HG03095 (cell line): ENCODE data around the gene TBCA.
"Not testable (repeated sequence)": the region's sequence is repeated elsewhere in the genome, so short reads cannot be mapped to it uniquely, and the experiment has no call there.

Experiments used
- ATAC-seq: cut with Tn5 transposase; IDR thresholded peaks from one replicate; pipeline ENCODE4 v1.9.1; 2021; ENCODE audit warnings: moderate library complexity; ENCODE audit not compliant: unreplicated experiment

TBCA gene

DNA sequence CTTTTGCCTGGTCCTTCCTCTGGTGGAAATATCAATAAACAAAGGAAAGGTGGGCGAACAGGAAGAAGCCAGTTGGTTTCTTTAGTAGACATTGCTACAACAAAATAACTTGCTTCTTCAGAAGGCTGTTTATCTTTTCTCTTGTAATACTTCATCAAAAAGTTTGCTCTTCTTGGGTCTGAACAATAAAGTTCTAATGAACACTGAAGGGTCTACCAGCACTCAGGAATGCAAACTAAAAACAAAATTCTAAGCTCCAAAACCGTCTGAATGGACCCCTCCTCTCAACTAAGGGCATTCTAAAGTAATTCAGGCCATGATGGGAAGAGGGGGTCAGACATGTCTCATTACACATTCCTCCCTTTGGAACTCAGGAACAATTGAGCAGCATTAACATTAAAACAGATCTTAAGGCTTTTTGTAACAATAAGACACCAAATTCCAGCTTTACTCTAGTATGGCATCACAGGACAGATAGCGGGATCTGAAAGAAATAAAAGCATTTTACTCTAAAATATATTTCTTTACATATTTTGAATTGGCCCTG is 2.3 kb downstream of the TBCA start:
- ATAC-seq: no peak

GRCh38 chr5:77772729-77773128 is 3.4 kb downstream of the TBCA start:
- ATAC-seq: no peak

- no peak for ATAC-seq
Measured at GRCh38 chr5:77771452-77771851, 4.7 kb downstream of the TBCA start.

DNA sequence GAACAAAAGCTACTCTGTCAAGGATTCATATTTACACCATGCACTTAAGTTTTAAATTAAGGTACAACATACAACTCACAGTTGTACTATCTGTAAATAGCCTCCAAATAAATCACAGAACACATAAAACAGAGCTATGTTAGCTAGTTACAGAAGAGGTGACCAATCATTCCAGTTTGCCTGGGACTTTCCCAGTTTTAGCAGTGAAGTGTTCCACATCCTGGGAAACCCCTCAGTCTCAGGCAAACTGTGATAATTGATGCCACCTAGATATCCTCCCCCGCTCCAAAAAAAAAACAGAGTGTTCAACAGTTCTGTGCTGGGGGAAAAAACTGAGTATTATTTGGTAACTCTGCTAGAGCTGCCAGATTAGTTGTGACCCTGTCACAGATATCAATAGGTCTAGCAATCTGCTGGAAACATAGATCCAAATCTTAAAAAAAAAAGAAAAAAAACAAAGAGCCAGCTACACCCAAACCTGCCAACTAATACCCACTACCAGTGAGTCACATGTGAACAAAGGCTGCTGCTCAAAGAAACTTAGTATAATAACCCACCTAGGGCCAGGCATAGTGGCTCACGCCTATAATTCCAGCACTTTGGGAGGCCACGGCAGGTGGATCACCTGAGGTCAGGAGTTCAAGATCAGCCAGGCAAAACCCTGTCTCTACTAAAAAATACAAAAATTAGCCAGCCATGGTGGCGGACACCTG is 5.7 kb downstream of the TBCA start:
- no peak for ATAC-seq

DNA sequence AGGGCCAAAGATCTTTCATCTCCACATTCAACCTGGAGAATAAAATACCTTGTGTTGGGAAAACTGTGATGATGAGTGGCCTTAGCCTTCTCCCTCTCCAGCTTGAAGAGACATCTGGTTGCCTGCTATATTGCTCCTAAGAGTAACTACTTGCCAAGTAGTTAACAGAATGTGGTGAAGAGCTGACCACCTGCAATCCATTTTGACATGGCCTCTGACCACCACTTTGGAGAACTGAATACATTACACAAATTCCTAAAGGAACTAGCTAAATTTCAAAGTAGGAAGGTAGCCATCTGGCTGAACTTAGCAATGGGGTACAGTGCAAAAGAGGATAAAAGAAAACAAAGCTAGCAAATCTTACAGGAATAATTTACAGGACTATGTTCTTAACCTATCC is 7.2 kb downstream of the TBCA start:
- no peak for ATAC-seq

DNA sequence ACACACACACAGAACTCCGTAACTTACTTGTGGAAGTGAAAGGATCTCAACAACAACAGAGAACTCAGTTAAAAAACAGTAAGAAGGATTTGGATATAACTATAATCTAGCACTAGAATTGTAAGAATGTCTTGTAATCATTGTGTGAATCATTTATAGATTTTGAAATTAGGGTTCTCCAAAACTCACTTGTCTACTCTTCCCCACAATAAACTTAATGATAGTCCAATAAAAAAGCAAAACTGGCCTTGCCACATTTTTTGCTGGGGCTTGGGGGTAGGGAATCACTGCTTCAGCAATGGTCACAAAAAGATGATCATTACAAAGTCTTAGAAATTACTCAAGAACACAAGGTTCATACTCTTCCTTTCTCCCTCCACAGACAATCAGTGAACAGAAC is 8.8 kb downstream of the TBCA start:
- ATAC-seq: no peak

DNA sequence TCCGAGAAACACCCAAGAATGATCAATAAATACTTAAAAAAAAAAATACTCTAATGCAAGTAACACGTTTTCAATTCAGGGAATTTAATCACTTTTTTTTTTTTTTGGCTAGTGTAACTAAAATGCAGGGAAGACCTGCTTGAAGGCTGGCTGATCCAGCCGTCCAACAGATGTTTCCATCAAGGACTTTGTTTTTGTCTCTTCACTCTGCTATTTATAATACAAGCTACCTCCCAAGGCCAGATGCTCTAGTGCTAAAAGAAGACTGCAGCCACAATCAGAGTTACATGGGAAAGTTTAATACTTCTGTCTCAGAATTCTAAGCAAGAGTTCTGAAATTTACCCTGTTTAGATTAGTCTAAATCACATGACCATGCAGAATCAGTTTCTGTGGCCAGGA is 14.5 kb downstream of the TBCA start:
- ATAC-seq: no peak

DNA sequence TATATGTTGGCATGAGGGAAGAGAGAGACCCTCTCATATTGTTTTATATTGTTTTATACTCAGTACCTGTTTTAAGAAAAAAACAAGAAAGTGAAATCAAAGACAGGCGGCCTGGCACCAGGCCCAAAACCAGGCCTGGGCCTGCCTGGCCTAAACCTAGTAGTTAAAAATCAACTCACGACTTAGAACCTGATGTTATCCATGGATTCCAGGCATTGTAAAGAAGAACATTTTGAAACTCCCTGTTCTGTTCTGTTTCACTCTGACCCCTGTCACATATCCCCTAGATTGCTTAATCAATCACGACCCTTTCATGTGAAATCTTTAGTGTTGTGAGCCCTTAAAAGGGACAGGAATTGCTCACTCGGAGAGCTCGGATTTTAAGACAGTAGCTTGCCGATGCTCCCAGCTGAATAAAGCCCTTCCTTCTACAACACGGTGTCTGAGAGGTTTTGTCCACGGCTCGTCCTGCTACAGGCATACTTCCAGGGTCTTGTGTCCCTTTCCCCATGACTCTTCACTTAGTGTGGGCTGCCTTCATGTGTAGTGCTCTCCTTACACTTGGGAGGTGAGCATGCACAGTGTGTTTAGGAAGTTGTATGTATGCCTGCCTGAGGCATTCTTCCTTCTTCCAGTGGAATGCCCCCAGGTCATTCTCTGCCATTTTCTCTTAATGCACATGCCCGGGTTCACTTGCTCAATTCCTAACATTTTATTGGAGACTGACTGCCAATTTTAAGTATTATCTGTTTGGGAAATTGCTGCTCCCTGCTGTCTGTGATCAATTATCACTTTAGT is 17.8 kb downstream of the TBCA start:
- ATAC-seq: no peak

DNA sequence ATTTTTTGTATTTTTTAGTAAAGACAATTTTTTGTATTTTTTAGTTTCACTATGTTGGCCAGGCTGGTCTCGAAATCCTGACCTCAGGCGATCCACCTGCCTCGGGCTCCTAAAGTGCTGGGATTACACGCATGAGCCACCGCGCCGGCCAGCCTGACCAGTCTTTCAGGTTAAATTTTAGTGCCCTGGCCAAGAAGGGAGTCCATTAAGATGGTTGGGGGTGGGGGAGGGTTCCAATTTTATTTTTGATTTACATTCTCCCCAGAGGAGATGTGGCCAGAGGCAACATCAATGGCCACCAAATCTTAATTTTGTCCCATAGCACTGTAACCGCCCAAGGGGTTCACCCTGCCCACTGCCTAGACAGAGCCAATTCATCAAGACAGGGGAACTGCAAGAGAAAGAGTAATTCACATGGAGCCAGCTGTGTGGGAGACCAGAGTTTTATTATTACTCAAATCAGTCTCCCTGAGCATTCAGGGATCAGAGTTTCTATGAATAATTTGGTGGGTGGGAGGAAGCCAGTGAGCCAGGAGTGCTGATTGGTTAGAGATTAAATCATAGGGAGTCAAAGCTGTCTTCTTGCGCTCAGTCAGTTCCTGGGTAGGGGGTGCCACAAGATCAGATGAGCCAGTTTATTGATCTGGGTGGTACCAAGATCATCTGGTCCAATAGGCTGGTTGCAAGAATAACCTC is 24.7 kb downstream of the TBCA start:
- ATAC-seq: no peak

- ATAC-seq: not testable (repeated sequence)
Measured at GRCh38 chr5:77750928-77751327, 25.2 kb downstream of the TBCA start.

DNA sequence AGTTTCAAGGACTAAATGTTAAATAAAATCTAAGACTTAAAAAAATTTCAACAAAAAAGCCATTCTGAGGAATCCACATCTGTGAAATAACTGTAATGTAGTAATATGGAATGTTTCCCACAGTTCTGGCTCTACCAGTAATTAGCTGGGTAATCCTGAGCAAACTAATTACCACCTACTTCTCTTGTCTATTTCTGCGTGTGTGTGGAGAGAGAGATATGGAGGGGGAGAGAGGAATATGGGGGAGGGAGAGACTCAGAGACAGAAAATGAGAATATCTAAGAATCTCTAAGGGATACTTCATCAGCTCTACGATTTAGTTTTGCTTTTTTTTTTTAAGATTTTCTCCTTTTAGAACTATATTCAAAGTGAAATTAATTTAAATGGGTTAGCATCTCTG is 28.0 kb downstream of the TBCA start:
- ATAC-seq: no peak

DNA sequence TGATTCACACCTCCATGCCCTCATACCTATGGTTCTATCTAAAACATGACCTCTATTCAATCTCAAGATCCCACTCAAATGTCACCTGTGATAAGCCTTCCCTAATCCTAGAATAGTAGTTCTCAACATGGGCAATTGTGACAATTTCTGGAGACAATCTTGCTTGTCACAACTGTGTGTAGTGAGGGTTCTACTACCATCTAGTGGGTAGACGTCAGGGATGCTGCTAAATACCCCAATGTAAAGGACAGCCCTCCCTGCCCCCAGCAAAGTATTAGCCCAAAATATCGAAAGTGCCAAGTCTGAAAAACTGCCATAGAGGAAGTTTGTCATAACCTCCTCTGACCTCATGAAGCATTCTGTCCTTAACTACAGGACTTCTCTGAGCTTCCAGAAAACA is 32.0 kb downstream of the TBCA start:
- no peak for ATAC-seq

DNA sequence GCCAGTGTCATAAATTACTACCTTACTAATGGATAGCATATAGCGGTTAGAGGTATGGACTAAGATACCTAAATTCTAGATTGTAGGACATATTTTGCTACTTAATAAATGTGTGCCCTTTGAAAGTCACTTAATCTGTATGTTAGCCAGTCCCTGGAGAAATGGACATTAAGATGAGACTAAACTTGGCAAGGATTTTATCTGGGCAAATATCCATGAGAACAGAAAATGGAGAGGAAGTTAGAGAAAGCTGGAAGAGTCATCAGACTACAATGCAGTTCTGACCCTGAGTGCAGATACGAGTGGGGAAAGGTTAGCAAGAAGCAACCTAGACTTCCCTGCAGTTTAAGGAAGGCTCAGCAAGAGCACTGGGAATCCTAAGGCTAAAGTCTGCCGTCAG is 33.0 kb downstream of the TBCA start:
- no peak for ATAC-seq

GRCh38 chr5:77741608-77742007 is 34.5 kb downstream of the TBCA start:
- no peak for ATAC-seq

DNA sequence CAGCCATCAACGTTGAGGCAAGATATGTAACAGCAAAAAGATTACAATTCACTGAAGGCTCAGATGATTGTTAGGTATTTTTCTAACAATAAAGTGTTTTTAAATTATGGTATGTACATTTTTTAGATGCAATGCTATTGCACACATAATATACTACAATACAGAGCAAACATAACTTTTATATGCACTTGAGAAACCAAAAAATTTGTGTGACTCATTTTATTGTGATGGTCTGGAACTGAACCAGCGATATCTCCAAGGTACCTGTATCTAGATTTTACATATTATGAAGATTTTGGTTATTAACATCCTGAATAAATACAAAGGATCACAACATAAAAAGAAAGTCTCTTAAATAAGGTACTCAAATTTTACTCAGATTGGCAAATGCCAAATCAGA is 41.3 kb downstream of the TBCA start:
- ATAC-seq: no peak

DNA sequence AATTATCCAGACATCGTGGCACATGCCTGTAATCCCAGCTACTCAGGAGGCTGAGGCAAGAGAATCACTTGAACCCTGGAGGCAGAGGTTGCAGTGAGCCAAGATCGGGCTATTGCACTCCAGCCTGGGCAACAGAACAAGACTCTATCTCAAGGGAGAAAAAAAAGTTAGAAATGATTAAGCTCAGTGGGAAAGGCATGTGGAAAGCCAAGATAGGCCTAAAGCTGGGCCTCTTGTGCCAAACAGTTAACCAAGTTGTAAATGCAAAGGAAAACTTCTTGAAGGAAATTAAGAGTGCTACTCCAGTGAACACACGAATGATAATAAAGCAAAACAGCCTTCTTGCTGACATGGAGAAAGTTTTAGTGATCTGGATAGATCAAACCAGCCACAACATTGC is 43.0 kb downstream of the TBCA start:
- no peak for ATAC-seq

- no peak for ATAC-seq
Measured at GRCh38 chr5:77727190-77727589, 48.9 kb downstream of the TBCA start.

GRCh38 chr5:77725616-77726015 is 50.5 kb downstream of the TBCA start:
- no peak for ATAC-seq

- ATAC-seq: no peak
Measured at GRCh38 chr5:77724934-77725333, 51.2 kb downstream of the TBCA start.

- no peak for ATAC-seq
Measured at GRCh38 chr5:77719666-77720363, 56.3 kb downstream of the TBCA start.
